GM18526 (cell line): ENCODE measurements around the gene SETMAR.

Source experiments
- POLR2A ChIP-seq: IDR thresholded peaks from 3 replicates; pipeline ENCODE4 v1.6.1; 2011; ENCODE audit not compliant: insufficient read length; ENCODE audit errors: extremely low read depth

Gene SETMAR

GRCh38 chr3:4303187-4304123 lies at the start of gene SETMAR:
Gene SETMAR, plus strand, starts transcription at chr3:4303369. Its CDS starts 2 bp downstream, at chr3:4303371.
- peak; percentile 70 for TF ChIP-seq POLR2A

DNA sequence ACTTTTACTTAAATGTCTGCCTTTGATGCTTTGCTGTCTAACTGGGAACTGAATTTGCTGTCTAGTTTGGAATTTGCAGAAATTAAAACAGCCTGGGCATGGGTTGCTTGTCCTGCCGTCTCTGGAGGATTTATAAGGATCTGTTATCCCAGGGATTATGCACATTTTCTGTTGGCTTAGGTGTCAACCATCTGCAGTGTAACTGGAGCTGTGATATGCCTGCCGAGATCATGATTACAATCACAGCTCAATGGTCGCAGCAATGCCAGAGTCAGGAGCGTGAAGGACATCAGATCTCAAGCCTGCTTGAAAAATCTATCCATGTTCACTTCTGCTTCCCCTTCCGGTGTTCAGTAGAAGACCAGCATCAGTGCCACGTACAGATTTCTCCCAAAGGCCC lies 41.8 kb upstream of the SETMAR start:
- no peak for TF ChIP-seq POLR2A

GRCh38 chr3:4264040-4264439 lies 39.1 kb upstream of the SETMAR start:
- no peak for TF ChIP-seq POLR2A

DNA sequence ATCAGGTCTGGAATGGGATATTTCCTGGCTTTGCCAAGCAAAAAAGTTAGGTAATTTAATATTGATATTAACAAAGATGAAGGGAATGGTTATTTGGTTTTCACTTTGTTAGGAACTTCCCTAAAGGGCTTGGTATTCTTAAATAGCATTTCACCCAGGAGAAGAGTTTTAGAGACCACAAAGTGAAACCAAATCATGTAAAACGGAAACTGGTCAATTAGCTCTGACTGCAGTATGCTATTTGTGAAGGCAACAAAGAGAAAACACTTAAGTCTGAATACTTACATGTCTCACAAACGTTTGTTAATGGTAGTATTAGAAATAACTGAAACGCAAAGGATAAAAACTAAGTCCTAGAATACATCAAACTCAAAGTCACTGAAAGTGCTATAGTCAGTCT lies 32.4 kb upstream of the SETMAR start:
- TF ChIP-seq POLR2A, result no peak

GRCh38 chr3:4271834-4272233 lies 31.3 kb upstream of the SETMAR start:
- no peak for TF ChIP-seq POLR2A

DNA sequence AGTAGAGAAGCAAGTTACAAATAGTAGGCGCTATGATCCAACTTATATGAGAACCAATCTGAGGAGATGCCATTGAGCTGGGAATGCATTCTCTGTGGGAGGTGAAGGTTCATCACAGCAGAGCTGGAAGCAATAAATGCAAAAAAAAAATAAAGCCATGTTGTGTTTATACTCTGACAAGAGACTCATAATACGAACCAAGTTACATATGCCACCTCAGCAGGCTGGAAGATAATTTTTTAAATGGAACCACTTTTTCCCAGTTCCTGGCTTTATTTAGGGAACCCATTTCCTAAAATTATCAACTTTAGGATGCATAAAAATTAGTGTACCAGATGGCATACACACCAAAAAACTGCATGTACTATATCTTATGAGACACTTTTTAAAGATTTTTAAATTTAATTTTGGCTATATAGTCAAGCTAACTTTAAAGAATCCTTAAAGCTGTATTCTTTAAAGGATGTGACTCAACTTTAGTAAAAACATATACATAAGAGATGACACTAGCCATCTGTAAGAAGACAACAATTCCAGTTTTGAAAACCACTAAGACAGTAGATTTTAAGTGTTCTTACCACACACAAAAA lies 23.6 kb upstream of the SETMAR start:
- no peak for TF ChIP-seq POLR2A

GRCh38 chr3:4281991-4282390 lies 21.2 kb upstream of the SETMAR start:
- TF ChIP-seq POLR2A, result no peak

DNA sequence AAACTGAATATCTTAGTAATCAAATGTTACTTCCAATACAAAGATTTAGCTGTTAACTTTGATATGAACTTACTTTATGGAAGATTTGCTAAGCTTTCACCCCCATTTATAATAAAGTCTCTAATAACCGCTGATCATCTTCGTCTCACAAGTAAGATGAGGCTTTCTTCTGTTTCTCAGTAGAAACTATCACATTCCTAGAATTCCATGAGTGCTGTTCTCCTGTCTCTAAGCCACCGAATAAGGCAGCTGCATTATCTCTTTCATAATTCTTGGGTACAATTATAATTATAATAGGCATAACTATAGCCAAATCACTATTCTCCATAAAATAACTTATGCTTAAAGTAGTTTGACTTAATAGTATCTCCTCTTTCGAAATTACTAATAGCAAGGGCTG lies 18.3 kb upstream of the SETMAR start:
- TF ChIP-seq POLR2A, result no peak

- TF ChIP-seq POLR2A, result no peak
Observed at GRCh38 chr3:4289044-4289443, 14.1 kb upstream of the SETMAR start.

- no peak for TF ChIP-seq POLR2A
Observed at GRCh38 chr3:4290272-4290893, 12.8 kb upstream of the SETMAR start.

DNA sequence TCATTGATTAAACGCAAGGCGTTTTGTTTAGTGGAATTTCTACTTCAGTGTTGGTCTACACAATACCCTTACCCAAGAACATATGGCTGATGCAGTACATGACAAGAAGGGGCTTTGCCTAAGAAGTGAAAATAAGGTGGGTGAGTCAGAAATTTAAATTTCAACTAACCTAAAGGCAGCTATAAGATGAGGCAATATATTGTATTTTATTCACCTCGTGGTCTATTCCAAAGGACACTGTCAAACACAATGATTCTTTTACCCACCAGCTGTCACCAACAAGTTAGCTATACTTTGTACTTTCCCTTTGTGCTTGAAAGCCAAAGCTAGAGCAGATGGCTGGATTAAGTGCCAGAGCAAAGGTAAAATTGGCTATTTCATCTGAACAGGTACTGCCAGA lies 10.9 kb upstream of the SETMAR start:
- TF ChIP-seq POLR2A, result no peak

GRCh38 chr3:4294616-4295327 lies 8.4 kb upstream of the SETMAR start:
- TF ChIP-seq POLR2A, result no peak

DNA sequence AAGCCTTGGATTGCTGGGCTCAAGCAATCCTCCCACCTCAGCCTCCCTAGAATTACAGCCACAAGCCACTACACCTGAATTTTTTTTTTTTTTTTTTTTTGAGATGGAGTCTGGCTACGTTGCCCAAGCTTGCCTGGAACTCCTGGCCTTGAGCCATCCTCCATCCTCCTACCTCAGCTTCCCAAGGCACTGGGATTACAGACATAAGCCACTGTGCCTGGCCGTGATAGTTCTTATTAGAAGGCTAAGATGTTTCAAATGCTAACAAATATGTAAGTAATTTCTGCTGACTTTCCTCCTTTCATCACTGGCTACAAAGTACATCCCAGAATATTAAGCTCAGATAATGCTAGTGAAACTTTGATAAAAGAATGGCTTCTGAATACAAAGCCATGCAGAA lies 5.7 kb upstream of the SETMAR start:
- no peak for TF ChIP-seq POLR2A

DNA sequence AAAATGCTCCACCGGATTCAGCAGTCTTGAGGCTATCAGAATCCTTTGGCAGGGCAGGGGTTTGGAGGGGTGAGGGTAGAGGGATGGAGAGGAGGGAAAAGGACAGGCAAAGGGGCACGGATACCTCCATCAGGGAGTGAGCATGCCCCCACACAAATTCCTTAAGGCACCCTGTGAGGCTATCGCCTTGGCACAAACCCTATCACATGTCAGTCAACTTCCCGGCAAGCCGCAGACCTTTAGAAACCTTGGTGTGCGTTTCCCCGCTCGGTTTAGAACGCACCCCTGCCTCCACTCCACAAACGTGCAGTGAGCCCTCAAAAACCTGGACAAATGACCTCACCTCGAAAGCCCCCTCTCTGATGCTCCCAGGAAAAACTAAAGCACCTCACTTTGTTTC lies 422 bp upstream of the SETMAR start:
- no peak for TF ChIP-seq POLR2A

DNA sequence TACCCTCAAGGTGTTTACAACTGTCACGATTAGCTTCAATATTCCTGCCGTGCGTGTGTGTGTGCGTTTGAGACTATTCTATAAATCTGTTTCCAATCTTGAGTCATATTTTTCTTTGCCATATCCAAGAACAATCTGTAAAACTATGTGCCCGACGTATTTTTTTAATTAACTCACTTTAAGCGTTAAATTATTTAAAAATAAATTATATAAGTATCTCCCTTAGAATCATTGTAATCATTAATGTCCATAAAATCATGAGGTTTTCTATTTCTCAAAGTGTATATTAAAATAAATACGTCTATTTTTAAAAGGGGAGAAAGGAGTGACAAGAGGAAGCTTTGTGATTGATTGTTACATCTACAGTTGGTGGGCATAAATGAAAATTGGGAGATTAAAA lies 2.9 kb downstream of the SETMAR start:
- no peak for TF ChIP-seq POLR2A
